GM12878 (cell line): Measurements from ENCODE around the gene LXN. TPM values are rescaled to one million over a fixed set of nuclear protein-coding genes. Genes with fewer than 3 reads are reported as not detected.
"Not testable (repeated sequence)": the region's sequence is repeated elsewhere in the genome, so short reads cannot be mapped to it uniquely, and the experiment has no call there.

ENCODE experiments used
- ATAC-seq: fragments of 200-7000 bp; cut with Tn5 transposase; 3 replicates; pipeline ENCODE4 v1.9.1; 2020; ENCODE audit warnings: mild to moderate bottlenecking, moderate library complexity
- BruUV-seq: library from RNA; stranded (reverse); fragments of 400-500 nt; replicated peaks from 2 replicates; lab custom pipeline; 2021; lab: Mats Ljungman, UMichigan
- CTCF ChIA-PET: fragments of 300-600 bp; sonication (Branson Sonifier 250); formaldehyde crosslinking; extraction: SDS; loops from one replicate; lab custom pipeline; 2021; ENCODE audit warnings: inconsistent platforms; lab: Yijun Ruan, JAX
- POLR2A ChIA-PET: fragments of 350-600 bp; formaldehyde crosslinking; extraction: SDS; loops from one replicate; lab custom pipeline; 2021; ENCODE audit warnings: inconsistent platforms; lab: Charles Lee
- RAD21 ChIA-PET: fragments of 300-600 bp; sonication (Branson Sonifier 250); formaldehyde crosslinking; loops from one replicate; lab custom pipeline; 2023; ENCODE audit warnings: antibody characterized with exemption; ENCODE audit not compliant: unreplicated experiment; lab: Charles Lee
- SMC1A ChIA-PET: fragments of 300-600 bp; sonication (Branson Sonifier 250); formaldehyde crosslinking; loops from one replicate; lab custom pipeline; 2023; ENCODE audit not compliant: unreplicated experiment, uncharacterized antibody; lab: Charles Lee
- DNase-seq: peaks from one replicate; pipeline ENCODE4 v3.0.0-alpha.2; 2011; ENCODE audit warnings: low read depth, low spot score
- FAIRE-seq: peaks from 3 replicates; lab custom pipeline; 2011; peaks lifted over from hg19 to GRCh38; lab: Jason Lieb, UNC
- H2AFZ ChIP-seq: 2 replicates; pipeline ENCODE4 v1.6.0; 2011; ENCODE audit warnings: low read depth, low read length, control low read depth; ENCODE audit not compliant: control insufficient read depth
- H3K27ac ChIP-seq: 2 replicates; pipeline ENCODE4 v1.5.1; 2011; ENCODE audit warnings: control low read depth; ENCODE audit not compliant: control insufficient read depth, insufficient read depth
- H3K27me3 ChIP-seq, 2 experiments: replicated peaks in 1 of 2; 2 replicates each; pipeline versions ENCODE4 v1.6.0 to v1.6.1; 2011; ENCODE audit warnings: low read length in 1 of 2; ENCODE audit not compliant: control insufficient read depth in 2 of 2, insufficient read depth in 2 of 2
- H3K36me3 ChIP-seq, 2 experiments: 2 replicates each; pipeline ENCODE4 v1.5.1; 2011; ENCODE audit warnings: low read length in 1 of 2; ENCODE audit not compliant: control insufficient read depth in 2 of 2, insufficient read depth in 2 of 2
- H3K4me1 ChIP-seq: 2 replicates; pipeline ENCODE4 v1.6.1; 2011; ENCODE audit warnings: mild to moderate bottlenecking, low read length, moderate library complexity, mixed read lengths; ENCODE audit not compliant: control insufficient read depth, insufficient read depth
- H3K4me2 ChIP-seq: 2 replicates; pipeline ENCODE4 v1.6.0; 2011; ENCODE audit warnings: control low read depth; ENCODE audit not compliant: control insufficient read depth, insufficient read depth
- H3K4me3 ChIP-seq: fragments of 200-600 bp; sonication (generic); 2 replicates; pipeline ENCODE4 v1.5.1; 2016
- H3K79me2 ChIP-seq: 2 replicates; pipeline ENCODE4 v1.6.0; 2011; ENCODE audit warnings: low read length; ENCODE audit not compliant: control insufficient read depth, insufficient read depth
- H3K9ac ChIP-seq: 2 replicates; pipeline ENCODE4 v1.8.0; 2011; ENCODE audit warnings: low read length, control low read depth, mixed read lengths; ENCODE audit not compliant: control insufficient read depth, insufficient read depth
- H3K9me3 ChIP-seq: replicated peaks from 3 replicates; pipeline ENCODE4 v1.5.1; 2011; ENCODE audit warnings: mild to moderate bottlenecking, low read length; ENCODE audit not compliant: control insufficient read depth, insufficient read depth
- H4K20me1 ChIP-seq: 2 replicates; pipeline ENCODE4 v1.6.0; 2011; ENCODE audit not compliant: control insufficient read depth, insufficient read depth
- LARP7 ChIP-seq: fragments of 450-650 bp; IDR thresholded peaks from 2 replicates; pipeline ENCODE4 v1.6.1; 2017; ENCODE audit warnings: mild to moderate bottlenecking
- NRF1 ChIP-seq: conservative IDR thresholded peaks from 2 replicates; pipeline ENCODE4 v1.6.1; 2011; ENCODE audit warnings: mild to moderate bottlenecking, low read depth, low read length, improper control_type of control experiment
- SIN3A ChIP-seq: IDR thresholded peaks from 2 replicates; pipeline ENCODE4 v1.6.1; 2012; ENCODE audit warnings: low read depth, low read length, improper control_type of control experiment
- SREBF2 ChIP-seq: IDR thresholded peaks from 2 replicates; pipeline ENCODE4 v1.6.1; 2012; ENCODE audit warnings: mild to moderate bottlenecking, low read length
- TARDBP ChIP-seq: IDR thresholded peaks from 2 replicates; pipeline ENCODE4 v1.6.1; 2016; ENCODE audit warnings: borderline replicate concordance
- ZNF207 ChIP-seq: fragments of 450-650 bp; IDR thresholded peaks from 2 replicates; pipeline ENCODE4 v1.6.1; 2014; ENCODE audit warnings: antibody characterized with exemption, mild to moderate bottlenecking, borderline replicate concordance
- WGBS: methylation state at CpG from one replicate; pipeline ENCODE4 v1.1.6; 2016; ENCODE audit warnings: low lambda C conversion rate; ENCODE audit not compliant: insufficient replicate concordance, insufficient coverage; ENCODE audit errors: missing lambda C conversion rate; 5-methylcytosine and 5-hydroxymethylcytosine counted together
- in situ Hi-C: fragments of 300-500 bp; cut with MboI; formaldehyde crosslinking; loops from 9 replicates; pipeline ENCODE4 v1.14.3; 2018; ENCODE audit warnings: mixed read lengths
- intact Hi-C: fragments of 100-400 bp; cut with micrococcal nuclease; formaldehyde crosslinking; loops from one replicate; pipeline ENCODE4 v1.14.2; 2022; ENCODE audit not compliant: unreplicated experiment
- polyA plus RNA-seq, 11 experiments: library from polyadenylated mRNA; depleted of rRNA in 4 of 11; unstranded in 6 of 11; stranded (reverse) in 5 of 11; fragments of >200 nt; fragmentation: Nextera tagmentation in 4 of 11; fragmentation: Illumina TruSeq in 1 of 11; extraction: Ambion mirVana in 4 of 11; extraction: Trizol in 1 of 11; gene quantifications; 1 replicate in 1 of 11; 2 replicates in 10 of 11; pipeline versions ENCODE4 v1.2.1 to v1.2.3, GENCODE V29; 2011 to 2016; ENCODE audit warnings: inconsistent platforms in 2 of 11, missing spikeins in 2 of 11, low read depth in 1 of 11
- total RNA-seq, 4 experiments: library from RNA; depleted of rRNA in 3 of 4; stranded (reverse); fragments of >200 nt in 3 of 4; fragmentation: Illumina TruSeq in 1 of 4; extraction: Trizol in 1 of 4; gene quantifications; 2 replicates each; pipeline versions ENCODE4 v1.2.1 to v1.2.3, GENCODE V29; 2013 to 2021

Gene LXN
- total and polyA plus RNA-seq, 10 of the 15 experiments (the other 5 are each of a cell fraction or from before 2014, with no cell fraction given), result 10.7 to 45.0 (median 20.4) TPM

DNA sequence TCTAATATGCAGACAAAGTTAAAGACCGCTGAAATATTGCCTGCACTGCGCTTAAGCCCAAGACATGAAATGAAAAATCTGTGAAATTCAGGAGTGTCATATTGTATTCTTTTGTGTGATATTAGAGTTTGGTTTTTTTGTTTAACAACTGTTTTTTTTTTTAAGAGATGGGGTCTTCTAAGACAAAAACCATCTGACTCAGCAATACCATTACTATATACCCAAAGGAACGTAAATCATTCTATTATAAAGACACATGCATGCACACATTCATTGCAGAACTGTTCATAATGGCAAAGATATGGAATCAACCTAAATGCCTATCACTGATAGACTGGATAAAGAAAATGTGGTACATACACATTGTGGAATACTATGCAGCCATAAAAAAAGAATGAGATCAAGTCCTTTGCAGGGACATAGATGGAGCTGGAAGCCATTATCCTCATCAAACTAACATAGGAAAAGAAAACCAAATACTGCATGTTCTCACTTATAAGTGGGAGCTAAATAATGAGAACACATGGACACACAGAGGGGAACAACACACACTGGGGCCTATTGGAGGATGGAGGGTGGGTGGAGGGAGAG lies 21.5 kb upstream of the LXN start:
- RAD21 ChIA-PET, H4K20me1 ChIP-seq, H3K27ac ChIP-seq, H3K9ac ChIP-seq, H3K4me1 ChIP-seq, H2AFZ ChIP-seq, H3K4me2 ChIP-seq, in situ Hi-C loops, ATAC-seq, H3K4me3 ChIP-seq, DNase-seq, H3K27me3 ChIP-seq, BruUV-seq, intact Hi-C loops, H3K79me2 ChIP-seq, H3K9me3 ChIP-seq, POLR2A ChIA-PET, FAIRE-seq, H3K36me3 ChIP-seq: not testable (repeated sequence)
- CTCF ChIA-PET, result interaction anchor here (1.3 to 1.6 kb wide), 2 partner anchors 34 to 35 kb away, joined by 5 to 6 read pairs; no protein-coding TSS in a partner anchor
- 78% methylated on average over 3 of the region's 3 CpGs for WGBS
- SMC1A ChIA-PET, result interaction anchor here (1.2 to 1.3 kb wide), 2 partner anchors 11 to 26 kb away, joined by 3 to 4 read pairs; no protein-coding TSS in a partner anchor

DNA sequence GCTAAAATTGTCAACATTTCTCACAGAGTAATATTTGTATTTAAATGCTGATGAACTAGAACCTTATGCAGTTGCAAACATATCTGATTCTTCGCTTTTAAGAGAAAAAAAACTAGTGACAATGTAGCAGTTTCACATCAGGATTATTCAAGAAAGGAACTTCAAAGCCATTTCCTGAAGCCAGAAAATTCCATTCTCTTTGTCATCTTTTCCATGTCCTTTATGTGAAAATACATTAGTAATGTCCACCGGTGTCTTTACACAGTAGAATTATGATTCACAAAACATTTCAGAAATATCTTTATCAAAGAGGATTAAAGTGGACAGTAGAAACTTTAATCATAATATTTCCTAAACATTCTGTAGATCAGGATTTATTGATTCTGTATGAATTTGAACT lies 12.7 kb upstream of the LXN start:
- Histone ChIP-seq H3K4me3 (no peak overlapping the region), H3K79me2 (no peaks in the 10 kb centered on the region), H3K9me3 (no peaks in the 10 kb centered on the region), H3K9ac (no peak overlapping the region), H4K20me1 (no peaks in the 10 kb centered on the region), H3K4me2 (no peak overlapping the region), H2AFZ (no peak overlapping the region), H3K27me3 (no peaks in the 10 kb centered on the region), H3K4me1 (no peaks in the 10 kb centered on the region), H3K36me3 (peaks cover 0 to 3% of the 10 kb centered on the region in 2 experiments; a peak in 1 of 4 replicates), H3K27ac (no peak overlapping the region)
- no peak for DNase-seq
- RAD21 ChIA-PET, result no interaction called here
- CTCF ChIA-PET, result interaction anchor here (1.5 kb wide), 1 partner anchor 26 kb away, joined by 4 read pairs; no protein-coding TSS in a partner anchor
- WGBS, result 86% methylated on average over 2 of the region's 2 CpGs
- SMC1A ChIA-PET, result no interaction called here
- FAIRE-seq, result no peak
- intact Hi-C loops, result no loop called here
- in situ Hi-C loops, result no loop called here
- no peak for ATAC-seq
- BruUV-seq, result no TSS peak
- TF ChIP-seq SIN3A (no peak), ZNF207 (no peak), LARP7 (no peak), SREBF2 (no peak), NRF1 (no peak), TARDBP (no peak)
- POLR2A ChIA-PET, result no interaction called here
